Ishikawa (cell line): ENCODE data around the gene CR1.

Experiments used
- CEBPB ChIP-seq: IDR thresholded peaks from 2 replicates; pipeline ENCODE4 v1.6.1; 2012
- EP300 ChIP-seq: IDR thresholded peaks from 2 replicates; pipeline ENCODE4 v1.6.1; 2012; ENCODE audit warnings: borderline replicate concordance
- TAF1 ChIP-seq: IDR thresholded peaks from 2 replicates; pipeline ENCODE4 v1.6.1; 2012; ENCODE audit warnings: low read depth, mild to moderate bottlenecking
- TEAD4 ChIP-seq: IDR thresholded peaks from 2 replicates; pipeline ENCODE4 v1.6.1; 2012
- ZBTB7A ChIP-seq: IDR thresholded peaks from 2 replicates; pipeline ENCODE4 v1.6.1; 2012; ENCODE audit warnings: low read depth
- TF ChIP-seq, protein P1 (sequence below): IDR thresholded peaks from 2 replicates; pipeline ENCODE4 v1.6.1; 2012
- TF ChIP-seq, protein P2 (sequence below): IDR thresholded peaks from 2 replicates; pipeline ENCODE4 v1.6.1; 2012; ENCODE audit warnings: low read depth, mild to moderate bottlenecking
- TF ChIP-seq, protein P3 (sequence below): IDR thresholded peaks from 2 replicates; pipeline ENCODE4 v1.6.1; 2012

DNA sequence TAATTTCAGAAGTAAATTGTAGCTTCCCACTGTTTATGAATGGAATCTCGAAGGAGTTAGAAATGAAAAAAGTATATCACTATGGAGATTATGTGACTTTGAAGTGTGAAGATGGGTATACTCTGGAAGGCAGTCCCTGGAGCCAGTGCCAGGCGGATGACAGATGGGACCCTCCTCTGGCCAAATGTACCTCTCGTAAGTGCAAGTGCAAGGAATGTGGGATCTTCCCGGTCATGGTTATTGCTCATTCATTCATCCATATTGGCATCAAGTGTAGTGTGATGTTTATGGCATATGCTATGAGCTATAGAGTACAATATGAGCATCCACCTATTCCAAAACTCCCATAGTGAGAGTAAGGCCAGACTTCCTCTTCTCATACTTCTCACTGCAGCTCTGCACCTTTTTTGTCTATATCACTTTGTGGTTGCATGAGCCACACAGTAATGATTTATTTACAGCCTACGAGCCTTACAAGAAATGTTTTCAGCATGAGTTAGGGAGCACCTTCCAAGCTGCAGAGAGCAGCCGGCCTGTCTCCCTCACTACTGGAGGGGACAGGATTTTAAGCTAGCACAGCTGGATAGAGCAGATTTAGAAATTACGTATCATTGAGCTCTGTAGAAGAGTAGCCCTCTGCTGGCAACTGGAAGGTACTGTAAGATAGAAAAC, 124.0 kb downstream of the CR1 start:
- TF ChIP-seq, protein P1, sequence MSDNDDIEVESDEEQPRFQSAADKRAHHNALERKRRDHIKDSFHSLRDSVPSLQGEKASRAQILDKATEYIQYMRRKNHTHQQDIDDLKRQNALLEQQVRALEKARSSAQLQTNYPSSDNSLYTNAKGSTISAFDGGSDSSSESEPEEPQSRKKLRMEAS = no peak
- no peak for TF ChIP-seq ZBTB7A
- TF ChIP-seq, protein P2, sequence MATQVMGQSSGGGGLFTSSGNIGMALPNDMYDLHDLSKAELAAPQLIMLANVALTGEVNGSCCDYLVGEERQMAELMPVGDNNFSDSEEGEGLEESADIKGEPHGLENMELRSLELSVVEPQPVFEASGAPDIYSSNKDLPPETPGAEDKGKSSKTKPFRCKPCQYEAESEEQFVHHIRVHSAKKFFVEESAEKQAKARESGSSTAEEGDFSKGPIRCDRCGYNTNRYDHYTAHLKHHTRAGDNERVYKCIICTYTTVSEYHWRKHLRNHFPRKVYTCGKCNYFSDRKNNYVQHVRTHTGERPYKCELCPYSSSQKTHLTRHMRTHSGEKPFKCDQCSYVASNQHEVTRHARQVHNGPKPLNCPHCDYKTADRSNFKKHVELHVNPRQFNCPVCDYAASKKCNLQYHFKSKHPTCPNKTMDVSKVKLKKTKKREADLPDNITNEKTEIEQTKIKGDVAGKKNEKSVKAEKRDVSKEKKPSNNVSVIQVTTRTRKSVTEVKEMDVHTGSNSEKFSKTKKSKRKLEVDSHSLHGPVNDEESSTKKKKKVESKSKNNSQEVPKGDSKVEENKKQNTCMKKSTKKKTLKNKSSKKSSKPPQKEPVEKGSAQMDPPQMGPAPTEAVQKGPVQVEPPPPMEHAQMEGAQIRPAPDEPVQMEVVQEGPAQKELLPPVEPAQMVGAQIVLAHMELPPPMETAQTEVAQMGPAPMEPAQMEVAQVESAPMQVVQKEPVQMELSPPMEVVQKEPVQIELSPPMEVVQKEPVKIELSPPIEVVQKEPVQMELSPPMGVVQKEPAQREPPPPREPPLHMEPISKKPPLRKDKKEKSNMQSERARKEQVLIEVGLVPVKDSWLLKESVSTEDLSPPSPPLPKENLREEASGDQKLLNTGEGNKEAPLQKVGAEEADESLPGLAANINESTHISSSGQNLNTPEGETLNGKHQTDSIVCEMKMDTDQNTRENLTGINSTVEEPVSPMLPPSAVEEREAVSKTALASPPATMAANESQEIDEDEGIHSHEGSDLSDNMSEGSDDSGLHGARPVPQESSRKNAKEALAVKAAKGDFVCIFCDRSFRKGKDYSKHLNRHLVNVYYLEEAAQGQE = no peak
- TF ChIP-seq TAF1 = no peak
- TF ChIP-seq TEAD4 = no peak
- no peak for TF ChIP-seq EP300
- TF ChIP-seq CEBPB = no peak
- TF ChIP-seq, protein P3, sequence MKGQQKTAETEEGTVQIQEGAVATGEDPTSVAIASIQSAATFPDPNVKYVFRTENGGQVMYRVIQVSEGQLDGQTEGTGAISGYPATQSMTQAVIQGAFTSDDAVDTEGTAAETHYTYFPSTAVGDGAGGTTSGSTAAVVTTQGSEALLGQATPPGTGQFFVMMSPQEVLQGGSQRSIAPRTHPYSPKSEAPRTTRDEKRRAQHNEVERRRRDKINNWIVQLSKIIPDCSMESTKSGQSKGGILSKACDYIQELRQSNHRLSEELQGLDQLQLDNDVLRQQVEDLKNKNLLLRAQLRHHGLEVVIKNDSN = no peak
